GM21723 (cell line): ENCODE results near the gene DNAAF8.

Experiments used
- ATAC-seq: cut with Tn5 transposase; IDR thresholded peaks from one replicate; pipeline ENCODE4 v1.9.1; 2021; ENCODE audit warnings: mild to moderate bottlenecking, moderate library complexity; ENCODE audit not compliant: unreplicated experiment

DNAAF8 gene

DNA sequence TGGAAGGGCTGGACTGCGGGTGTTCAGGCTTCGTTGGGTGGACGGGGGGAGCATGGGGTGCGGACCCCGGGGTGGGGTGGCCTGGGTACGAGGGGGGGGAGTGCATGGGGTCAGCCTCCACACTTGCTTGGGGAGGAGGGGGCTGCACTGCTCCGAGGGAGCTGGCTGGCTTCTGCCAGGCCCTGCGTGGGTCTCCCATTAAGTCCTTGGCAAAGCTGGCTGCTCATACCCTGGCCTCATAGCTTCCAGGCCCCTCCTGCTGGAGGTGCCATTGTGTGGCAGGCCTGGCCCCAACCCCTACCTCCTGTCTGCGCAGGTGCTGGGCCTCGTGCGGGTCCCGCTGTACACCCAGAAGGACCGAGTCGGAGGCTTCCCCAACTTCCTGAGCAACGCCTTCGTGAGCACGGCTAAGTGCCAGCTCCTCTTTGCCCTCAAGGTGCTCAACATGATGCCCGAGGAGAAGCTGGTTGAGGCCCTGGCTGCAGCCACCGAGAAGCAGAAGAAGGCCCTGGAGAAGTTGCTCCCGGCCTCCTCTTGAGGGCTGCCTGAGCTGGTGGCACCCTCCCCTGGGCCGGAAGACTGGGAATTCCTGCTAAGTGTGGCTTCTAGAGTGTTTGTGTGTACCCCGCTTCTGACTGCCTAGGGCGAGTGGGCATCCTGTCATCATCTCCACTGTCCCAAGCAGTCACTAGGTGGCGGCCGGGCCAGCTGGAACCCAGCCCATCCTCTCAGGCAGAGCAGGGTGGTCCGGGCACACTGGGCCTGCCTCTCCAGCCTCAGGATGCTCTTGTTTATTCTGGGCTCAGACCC lies 39.5 kb upstream of the DNAAF8 start:
- ATAC-seq = no peak

DNA sequence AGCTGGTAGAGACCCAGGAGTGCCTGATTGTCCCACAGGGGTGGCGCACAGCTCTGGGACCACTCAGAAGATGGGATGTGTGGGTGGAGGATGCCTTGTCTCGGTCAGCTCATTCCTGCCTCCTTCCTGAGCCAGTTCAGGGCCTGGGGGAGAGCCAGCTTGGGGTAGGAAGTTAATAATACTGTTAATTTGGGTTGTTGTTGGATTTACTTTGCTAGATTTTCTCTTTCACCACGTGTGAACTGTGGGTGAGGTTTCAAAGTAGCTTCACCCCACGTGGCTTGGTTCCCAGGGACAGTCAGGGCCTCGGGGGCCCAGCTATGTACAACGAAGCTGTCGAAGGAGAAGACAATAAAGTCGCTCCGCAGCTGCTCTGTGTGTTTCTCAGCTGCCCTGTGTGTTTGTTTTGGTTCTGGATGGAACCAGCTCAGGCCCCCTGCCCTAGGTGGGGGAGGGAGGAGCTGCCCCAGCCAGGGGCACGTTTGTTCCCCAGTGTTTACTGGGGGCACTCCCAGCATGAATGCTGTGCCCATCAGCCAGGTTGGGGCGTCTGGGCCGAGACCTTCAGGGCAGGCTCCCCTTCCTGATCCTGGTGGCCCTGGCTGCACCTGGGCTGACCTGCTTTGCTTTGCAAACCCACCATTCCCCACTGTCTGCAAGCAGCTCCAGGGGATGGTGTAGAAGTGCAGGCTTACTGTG lies 38.7 kb upstream of the DNAAF8 start:
- no peak for ATAC-seq

DNA sequence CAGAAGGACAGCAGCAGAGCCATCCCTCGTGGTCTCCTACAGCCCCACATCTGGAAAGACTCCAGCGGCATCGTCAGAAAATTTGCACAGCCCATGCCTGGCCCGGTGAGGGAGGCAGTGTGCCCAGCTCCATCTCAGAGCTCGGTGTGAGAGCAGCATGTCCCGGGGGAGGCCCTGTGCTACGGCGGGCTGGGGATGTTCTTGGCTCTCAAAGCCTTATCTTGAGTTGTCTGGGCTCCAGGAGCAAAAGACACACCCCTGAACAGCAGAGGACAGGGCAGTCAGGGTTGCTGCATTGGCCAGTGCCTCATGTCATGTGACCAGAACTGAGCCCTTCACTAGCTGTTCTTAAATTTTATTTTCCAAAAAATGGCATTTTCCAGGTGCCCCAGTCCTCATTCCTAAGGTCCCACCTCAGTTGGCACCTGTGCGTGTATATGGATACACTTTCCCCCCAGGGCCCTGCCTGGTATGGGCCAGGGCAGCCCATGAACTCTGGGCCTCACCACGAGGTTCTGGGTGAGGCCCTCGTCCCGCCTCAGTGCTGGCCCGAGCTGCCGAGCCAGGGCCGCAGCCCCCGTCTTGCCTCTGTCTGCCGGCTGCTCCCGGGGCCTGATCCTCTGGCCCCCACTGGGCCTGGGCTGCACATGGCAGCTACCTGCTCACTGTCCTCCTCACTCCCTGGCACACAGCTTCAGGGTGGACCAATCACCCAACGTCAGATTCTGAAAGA lies 38.0 kb upstream of the DNAAF8 start:
- ATAC-seq = no peak

DNA sequence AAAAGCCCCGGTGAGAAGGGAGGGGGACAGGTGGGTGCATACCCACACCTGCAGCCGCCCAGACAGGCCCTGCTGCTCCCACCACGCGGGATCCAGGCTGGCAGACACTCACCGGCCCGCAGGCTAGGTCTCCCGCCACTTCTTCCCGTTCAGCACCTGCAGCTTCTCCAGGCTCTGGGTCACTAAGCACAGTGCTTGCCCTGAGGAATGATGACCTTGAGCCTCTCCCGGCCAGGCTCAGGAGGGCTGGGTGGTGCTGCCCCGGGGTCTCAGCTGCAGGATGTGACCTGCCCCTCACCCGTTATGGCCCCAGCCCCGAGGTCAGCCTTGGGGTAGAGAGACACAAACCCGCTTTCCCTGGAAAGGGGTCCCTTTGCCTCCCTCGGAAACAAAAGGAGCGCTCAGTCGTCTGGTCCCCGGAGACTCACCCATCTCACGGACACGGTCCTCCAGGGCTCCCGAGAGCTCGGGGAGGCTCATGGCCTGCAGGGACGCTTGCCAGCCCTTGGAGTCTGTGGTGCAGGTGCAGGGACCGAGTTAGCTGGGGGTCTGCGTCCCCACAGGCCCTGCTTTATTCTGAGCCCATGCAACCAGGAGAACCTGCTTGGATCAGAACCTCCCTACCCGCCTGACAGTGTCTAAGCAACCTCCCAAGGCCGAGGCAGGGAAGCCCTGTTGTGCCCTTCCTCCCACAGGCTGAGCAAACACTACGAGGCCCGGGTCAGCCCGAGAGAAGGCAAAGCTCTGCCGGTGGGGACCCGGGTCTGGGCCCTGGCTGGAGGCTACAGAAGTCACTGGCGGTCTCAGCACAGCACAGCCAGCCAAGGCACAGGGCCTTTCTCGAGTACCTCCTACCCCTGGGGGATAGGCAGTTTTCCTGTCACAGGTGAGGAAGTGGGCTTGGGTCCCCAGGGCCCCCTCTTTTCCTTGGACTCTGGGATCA lies 37.2 kb upstream of the DNAAF8 start:
- ATAC-seq = no peak

DNA sequence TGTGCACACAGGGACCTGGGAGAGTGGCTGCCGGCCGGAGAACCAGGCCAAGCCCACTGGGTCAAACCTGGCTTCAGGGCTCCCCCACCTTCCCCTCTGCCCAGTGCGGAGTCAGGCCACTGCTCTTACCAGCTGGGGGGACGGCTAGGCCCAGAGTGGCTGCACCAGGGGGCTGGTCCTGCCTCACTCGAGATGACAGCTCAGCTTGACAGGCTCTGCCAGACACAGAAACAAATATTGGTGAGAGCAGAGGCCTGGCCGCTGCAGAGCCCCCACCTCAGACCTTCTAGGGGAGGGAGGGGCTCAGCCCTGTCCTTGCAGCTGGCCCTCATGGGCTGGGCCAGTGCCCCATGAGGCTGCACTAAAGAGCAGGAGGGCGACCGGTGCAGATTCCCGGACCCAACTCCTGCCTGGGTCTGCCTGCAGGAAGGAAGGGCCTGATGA lies 36.5 kb upstream of the DNAAF8 start:
- ATAC-seq = no peak

DNA sequence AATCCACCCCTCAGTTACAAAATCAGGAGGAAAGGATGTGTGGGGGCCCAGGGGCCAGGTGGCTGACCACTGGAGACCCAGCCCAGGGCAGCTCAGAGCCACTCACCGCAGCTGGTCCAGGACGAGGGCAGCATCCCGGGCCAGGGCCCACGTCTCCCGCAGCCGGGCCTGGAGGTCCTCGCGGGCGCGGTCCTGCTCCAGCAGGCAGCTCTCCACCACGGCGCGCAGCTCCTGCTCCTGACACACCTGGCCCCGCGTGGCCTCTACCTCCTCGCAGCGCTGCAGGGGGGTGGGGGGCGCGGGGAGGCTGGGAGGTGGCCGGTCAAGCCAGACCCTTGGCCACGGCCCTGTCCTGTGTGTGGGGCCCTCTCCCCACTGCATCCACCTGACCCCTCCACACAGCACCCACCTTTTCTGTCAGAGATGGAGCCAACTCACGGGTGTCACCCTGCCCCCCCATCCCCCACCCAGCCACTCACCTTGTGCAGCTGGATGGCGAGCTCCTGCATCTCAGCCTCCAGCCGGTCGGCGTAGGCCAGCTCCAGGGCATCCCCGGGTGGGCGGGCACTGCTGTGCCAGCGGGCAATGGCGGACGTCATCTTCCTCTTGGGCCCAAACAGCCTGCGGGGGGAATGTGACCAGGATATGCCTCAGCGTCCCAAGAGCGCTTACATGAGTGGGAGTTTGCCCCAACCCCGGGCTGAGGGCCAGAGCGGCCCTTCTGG lies 35.9 kb upstream of the DNAAF8 start:
- ATAC-seq = no peak

DNA sequence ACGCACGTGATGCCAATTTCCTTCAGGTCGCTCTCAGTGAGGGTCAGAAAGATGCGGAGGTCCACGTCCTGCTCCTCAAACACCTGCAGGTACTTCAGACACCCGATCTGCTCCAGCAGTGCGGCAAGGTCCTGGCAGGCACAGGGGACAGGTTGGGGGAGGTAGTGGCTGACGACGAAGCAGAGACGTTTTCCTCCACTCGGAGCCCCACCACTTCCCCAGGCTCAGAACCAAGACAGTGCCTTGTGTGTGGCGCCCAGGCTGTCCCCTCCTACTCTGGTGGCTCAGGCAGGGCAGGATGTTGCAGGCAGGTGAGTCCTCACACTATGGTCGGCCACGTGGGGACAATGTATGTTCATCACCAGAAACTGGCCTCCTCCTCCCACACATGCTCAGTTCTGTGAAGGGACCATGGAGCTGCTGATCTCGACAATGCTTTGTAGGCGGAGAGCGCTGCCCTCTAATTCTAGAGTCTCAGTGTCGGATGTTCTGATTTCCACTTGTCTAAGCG lies 35.2 kb upstream of the DNAAF8 start:
- ATAC-seq = no peak

DNA sequence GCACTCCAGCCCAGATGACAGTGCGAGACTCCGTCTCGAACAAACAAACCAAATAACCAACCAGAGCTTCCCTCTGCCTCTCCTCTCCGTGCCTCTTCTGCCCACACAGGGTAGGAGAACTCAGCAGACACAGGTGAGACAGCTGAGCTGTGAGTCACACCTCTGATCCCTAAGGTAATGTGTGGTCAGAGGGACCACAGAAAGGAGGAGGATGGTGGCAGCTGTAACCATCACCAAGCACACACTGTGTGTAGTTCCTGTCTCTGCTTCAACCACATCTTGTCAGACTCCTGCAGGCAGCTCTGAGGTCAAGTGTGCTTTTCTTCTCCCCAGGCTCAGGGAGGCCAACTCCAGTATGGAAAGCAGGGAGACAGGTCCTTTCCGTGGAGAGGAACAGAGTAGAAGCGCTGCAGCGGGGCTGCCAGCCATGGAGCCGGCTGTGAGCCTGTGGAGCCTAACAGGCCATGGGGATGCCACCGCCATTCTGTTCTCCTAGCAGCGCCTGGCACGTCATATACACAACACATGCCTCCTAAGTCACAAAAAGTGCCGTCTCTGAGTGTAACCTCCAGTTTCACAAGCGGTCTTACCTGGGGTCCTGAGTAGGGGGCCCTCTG lies 33.8 kb upstream of the DNAAF8 start:
- no peak for ATAC-seq

DNA sequence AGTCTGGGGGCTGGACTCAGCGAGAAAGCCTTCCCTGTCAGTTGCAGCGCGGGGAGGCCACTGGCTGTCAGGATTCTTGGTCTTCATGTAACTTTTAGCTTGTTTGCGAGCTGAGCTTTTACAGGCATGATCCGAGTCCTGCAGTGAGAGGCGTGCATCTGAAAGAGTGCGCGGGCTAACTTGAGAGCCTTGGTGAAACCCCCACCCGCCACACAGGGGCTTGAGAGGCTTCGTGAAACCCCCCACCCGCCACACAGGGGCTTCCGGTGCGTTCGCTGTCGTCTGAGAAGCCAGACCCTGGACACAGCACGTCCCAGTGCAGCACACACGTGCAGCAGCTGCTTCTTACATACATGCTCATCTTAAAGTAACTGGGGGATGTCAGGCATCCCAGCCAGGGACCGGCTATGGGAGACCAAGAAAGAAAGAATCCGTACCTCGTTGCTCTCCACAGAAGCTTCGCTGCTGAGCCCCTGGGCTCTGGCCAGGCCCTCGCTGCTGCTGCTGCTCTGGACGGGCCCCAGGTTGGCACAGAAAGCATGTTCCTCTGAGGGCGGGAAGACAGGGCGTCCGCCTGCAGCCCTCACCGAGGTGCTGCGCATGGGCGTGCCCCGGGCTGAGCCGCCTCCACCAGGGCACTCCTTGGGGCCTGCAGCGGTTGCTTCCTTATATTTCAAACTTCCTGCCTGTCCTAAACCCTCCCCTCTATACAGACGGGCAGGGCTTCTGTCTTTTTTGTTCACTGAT lies 33.2 kb upstream of the DNAAF8 start:
- no peak for ATAC-seq

DNA sequence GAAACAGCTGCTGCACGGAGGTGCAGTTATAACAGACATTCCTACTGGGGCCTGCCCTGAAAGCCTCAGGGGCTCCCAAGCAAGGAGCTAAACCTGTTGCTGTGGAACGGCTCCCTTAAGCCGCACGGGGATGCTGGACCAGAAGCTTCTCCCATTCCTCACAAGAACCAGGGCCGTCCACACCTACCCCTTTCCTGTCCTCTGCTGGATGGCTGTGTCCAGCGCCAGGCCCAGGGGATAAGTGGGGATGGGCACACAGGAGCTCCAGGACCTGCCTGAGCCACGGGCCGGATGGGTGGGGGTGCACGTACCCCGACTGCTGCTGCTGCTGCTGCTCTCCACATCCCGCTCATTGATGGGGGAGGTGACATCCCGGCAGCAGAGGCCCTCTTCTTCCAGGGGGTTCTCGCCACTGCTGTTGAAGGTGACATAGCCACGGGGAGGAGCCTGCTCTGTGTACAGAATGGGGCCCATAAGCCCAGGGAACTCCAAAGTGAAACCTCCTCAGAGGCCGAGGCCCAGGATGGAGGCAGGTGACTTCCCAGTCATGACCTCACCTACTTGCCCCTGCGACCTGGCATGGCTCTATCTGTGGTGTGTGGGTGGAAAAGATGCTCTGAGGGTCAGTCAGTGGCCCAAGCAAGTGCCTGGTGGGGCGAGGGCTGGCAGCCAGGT lies 32.4 kb upstream of the DNAAF8 start:
- ATAC-seq = no peak

DNA sequence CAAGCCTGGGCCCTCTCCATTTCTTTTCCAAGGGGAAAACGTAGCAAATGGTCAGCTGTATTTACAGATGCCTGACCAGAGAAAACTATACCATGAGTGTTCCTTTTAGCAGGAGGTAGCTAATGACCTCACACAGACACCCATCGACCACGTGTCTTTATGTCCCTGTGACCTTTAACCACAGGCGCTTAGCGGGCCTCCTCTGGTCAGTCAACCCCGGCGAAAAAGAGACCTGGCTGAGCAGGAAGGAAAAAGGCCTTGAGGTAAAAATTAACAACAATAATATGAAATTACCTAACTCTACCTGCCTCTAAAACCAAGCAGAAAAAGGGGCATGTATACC lies 31.9 kb upstream of the DNAAF8 start:
- ATAC-seq = no peak

DNA sequence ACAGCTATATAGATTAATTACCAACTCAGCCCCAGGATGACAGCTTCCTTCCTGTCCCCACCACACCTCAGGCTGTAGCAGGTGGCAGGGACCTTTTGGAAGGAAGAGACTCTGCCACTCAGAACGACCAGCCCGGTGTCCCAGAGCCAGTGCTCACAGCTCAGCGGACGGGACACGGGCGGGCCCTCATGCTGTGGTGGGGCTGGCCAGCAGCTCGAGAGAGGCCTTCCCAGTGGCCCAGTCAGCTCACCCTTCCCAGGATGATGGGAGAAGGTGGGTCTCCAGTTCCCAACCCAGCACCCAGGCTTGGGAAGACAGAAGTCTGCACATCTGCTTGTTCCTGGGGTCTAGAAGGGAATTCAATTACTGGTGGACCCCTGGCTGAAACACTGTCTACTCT lies 30.4 kb upstream of the DNAAF8 start:
- no peak for ATAC-seq

DNA sequence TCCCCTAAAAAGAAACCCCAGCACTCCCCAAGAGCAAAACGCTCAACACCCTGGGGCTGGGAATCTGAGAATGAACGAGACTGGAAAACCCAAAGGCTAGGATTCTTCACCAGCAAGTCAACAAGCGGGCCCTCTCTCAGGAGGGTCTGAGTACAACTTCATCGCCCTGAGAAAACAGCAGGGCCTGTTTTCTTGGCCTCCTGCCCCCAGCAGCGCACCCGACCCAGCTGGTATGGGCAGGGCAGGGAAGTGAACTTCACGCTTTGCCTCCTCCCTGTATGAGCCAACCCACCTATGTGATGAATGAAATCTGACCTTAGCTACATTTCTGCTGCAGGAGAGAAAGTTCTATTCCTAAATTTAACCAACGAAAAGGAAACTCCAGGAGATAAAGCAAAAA lies 29.8 kb upstream of the DNAAF8 start:
- ATAC-seq = no peak

DNA sequence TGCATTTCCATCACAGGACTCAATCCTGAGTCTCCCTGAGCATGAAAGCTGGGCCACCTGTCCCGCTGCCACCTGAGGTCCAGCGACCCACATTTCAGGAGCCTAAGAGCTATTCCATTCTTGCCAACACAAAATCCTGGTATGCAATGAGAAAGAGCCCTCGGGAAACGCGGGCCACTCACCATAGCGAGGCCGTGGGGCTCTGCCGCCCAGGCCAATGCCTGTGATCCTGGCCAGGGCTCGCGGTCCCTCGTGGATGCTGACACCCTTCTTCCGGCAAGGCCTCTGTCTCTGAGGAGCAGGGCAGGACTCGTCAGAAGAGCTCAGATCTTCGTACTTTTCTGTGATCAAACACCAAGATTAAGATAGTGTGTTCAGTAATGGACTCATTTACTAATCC lies 29.4 kb upstream of the DNAAF8 start:
- no peak for ATAC-seq

DNA sequence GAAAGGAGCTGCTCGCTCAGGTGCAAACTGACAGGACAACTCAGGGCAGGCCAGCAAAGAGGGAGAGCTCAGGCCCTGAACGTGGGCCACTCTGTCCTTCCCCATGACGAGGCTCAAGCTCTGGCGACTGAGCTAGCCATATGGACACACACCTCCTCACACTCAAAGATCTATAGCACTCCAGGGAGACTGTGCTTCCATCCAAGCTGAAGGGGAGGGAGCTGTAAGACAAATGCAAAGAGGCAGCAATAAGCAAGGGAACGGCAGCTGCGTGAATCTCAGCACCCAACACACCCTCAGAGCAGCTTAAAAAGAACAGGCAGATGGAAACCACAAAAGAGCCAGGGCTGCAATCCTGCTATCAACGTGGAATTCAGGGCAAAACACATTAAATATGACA lies 27.5 kb upstream of the DNAAF8 start:
- no peak for ATAC-seq

DNA sequence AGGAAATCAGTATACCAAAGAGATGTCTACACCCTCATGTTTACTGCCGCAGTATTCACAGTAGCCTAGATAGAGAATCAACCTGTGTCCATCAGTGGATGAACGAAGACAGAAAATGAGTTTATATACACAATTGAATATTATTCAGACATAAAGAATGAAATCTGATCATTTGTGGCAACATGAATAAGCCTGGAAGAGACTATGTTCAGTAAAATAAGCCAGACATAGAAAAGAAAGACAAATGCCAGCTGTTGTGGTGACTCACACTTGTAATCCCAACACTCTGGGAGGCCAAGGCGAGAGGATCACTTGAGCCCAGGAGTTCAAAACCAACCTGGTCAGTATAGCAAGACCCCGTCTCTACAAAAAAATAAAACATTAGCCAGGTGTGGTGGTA lies 24.9 kb upstream of the DNAAF8 start:
- ATAC-seq = no peak

DNA sequence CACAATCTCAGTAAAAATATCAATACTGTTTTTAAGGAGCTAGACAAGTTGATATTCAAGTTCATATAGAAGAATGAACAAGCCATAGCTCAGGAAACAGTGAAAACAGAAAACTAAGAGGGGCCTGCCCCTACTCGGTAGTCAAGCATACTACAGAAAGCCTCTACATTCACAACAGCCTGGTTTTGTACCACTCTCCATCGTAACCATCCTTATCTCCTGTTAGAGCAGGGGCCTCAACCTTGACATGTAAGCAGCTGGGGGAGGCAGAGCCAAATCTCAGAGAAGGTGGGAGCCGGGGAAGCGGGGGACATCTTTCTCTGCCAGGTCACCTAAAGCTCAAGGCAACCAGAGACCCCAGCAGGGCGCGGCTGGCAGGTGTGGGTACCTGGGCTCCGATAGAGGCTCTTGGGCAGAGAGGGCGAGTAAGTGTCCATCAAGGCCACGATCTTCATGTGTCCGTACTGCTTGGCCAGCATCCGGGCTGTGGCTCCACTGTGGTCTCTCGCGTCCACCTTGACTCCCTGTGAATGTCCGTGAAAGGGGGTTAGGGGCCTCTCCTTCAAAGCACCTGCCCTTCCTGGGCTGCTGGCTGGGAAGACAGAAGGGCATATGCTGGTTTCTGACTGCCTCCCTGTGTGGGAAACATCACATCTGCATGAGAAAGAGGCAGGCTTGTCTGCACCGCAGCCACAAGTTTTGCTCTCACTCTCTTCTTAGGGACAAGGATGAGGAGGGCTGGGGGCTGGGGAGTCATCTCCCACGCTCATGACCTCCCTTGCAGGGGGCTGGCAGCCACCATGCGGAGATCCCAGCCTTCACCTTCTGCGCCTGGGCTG lies 20.5 kb upstream of the DNAAF8 start:
- ATAC-seq = no peak
